ENCODE measurements around the gene PSMD11.
"Not testable (repeated sequence)": the region's sequence is repeated elsewhere in the genome, so short reads cannot be mapped to it uniquely, and the experiment has no call there.

The PSMD11 gene

DNA sequence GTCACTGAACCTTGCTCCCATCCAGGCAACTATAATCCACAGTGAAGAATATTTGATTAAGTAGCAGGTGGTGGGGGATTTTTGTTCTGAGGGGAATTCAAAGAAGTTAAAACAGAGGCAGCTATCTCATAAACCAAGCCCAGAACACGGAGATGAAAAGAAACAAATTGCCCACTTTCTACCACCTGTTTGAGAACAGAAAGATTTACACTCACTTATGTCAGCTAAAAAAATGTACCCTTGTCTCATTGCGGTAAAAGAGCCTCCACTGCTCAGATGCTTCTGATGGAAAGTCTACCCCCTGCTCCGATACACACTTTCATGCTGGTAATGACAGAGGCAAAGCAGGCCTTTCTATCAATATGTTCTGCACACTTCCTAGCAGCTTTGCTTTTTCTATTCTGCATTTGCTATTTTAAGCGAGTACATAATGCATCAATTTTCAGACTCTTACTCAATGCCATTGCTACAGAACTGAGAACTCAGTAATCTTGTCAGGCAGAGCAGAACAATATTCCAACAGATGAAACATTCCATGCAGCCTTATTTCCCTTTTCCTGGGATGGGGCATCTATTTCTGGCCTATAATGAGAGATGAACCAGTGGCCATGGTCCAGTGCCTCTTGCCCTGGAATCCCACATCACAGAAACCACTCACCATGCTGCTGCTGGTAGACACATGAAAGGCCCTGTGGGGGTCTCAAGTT, 71.5 kb downstream of the PSMD11 start:
- no peak for DNase-seq

DNA sequence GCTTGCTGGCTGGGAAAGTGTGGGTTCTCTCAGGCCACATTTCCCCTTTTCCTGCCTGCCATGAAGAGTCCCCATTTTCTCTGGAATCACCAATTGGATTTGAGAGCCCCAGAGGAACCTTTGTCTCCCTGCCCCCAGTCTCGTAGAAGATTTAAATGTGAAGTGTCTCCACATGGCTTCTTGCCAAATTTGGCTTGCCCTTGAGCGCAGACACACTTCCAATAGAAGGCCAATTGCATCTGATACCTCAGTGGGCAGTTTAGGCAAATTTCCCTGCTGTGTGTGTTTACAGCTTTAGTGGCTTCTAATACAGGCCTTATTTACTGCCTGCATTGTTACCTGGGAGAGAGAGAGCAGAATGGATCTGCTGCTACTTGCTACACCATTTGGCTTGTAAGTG, 72.1 kb downstream of the PSMD11 start:
- no peak for DNase-seq

GRCh38 chr17:32516940-32517701, 72.8 kb downstream of the PSMD11 start:
- DNase-seq = no peak

DNA sequence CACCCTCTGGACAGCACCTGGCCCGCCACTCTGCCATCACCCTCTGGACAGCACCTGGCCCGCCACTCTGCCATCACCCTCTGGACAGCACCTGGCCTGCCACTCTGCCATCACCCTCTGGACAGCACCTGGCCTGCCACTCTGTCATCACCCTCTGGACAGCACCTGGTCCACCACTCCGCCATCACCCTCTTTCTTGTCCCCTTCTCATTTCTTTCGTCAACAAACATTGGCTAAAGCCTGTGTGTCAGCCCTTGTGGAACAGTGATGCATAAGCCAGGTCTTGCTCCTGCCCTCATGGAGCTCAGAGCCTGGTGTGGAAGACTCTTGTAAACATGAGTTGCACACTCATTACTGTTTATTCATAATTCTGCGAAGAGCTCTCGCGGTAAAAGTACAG, 73.7 kb downstream of the PSMD11 start:
- DNase-seq = no peak

GRCh38 chr17:32518646-32519227, 74.4 kb downstream of the PSMD11 start:
- no peak for DNase-seq

GRCh38 chr17:32519228-32520103, 75.2 kb downstream of the PSMD11 start:
- DNase-seq = no peak

DNA sequence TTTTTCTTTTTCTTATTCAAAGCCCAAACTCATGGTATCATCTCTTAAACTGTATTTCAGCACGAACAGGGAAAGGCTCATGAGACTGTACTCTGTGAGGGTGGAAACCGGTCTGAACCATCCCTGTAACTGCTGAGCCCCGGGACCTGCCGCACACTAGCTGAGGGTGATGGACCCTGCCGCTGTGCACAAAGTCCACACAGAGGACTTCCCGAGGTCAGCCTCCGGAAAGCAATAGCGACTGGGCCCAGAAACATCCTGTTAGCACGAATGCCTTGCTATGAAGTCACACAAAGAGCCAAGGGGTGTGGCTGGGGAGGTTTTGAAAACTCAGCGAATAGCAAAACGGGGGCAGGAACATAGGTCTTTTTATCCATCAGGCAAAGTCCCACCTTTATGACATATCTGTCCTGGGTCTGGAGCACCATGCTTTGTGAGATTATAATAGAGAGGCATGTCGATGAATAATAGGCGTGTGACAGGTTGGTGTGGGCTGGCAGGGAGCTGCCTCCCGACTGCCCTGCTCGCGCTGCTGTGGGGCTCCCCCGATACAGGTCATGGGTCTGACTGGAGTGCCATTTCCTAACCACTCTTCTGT, 75.9 kb downstream of the PSMD11 start:
- no peak for DNase-seq

- DNase-seq = peak in 1 of 2 donors; percentile 28
These were observed 76.6 kb downstream of the PSMD11 start for GRCh38 chr17:32520737-32521404.

- no peak for DNase-seq
These were observed 78.8 kb downstream of the PSMD11 start for GRCh38 chr17:32523017-32523680.

- DNase-seq = no peak
These were observed 79.7 kb downstream of the PSMD11 start for GRCh38 chr17:32523827-32524552.

DNA sequence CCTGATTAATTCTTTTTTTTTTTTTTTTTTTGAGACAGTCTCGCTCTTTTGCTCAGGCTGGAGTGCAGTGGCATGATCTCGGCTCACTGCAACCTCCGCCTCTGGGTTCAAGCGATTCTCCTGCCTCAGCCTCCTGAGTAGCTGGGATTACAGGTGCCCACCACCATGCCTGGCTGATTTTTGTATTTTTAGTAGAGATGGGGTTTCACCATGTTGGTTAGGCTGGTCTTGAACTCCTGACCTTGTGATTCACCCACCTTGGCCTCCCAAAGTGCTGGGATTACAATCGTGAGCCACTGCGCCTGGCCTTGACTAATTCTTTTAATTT, 80.2 kb downstream of the PSMD11 start:
- not testable (repeated sequence) for DNase-seq

- DNase-seq = no peak
These were observed 80.8 kb downstream of the PSMD11 start for GRCh38 chr17:32525122-32525521.

GRCh38 chr17:32527146-32527545, 82.8 kb downstream of the PSMD11 start:
- no peak for DNase-seq

DNA sequence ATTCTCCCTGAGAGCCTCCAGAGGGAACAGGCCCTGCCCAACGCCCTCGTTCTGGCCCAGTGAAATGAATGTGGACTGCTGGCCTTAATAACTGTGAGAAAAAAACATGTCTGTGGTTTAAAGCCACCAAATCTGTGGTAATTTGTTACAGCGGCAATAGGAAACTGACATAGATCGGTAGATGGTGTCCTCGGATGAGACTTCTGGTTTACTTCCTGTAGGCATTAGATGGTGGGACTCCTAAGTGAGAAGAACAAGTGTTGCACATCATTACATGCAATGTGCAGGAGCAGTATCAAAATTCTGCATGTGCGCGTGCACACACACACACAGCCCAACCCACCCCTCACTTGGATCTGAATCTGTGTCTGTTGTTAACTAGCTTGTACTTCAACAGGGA, 84.5 kb downstream of the PSMD11 start:
- no peak for DNase-seq

DNA sequence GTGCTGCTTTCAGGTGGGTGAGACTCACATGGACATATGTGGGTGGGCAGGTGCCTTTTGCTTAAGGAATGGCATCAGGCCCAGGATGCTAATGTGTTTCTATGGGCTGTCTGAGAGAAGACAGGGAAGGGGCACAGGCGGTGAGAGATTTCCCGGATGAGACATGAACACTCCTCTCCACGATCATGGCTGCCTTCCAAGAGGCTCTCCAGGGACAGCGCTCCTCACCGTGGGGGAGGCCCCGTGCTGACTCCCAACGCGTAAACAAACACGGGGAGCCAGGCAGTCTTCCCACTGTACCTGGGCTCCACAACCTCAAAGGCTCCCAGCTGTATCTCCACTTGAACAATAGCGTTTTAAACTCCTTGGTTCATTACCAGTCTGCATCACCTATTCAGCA, 85.3 kb downstream of the PSMD11 start:
- no peak for DNase-seq

All from hippocampal formation (tissue), 2 donors.